CD4-positive, alpha-beta T cell treated with Interleukin-15 for 4 hours (primary cell): ENCODE measurements around the gene HECTD1.
A peak's percentile ranks its signal among the peaks of the same experiment; 100 is the strongest.
"Not testable (repeated sequence)": the region's sequence is repeated elsewhere in the genome, so short reads cannot be mapped to it uniquely, and the experiment has no call there.

ENCODE experiments used
- DNase-seq: peaks from one replicate; pipeline ENCODE4 v3.0.0-alpha.2; 2020; ENCODE audit warnings: low spot score

Gene HECTD1

DNA sequence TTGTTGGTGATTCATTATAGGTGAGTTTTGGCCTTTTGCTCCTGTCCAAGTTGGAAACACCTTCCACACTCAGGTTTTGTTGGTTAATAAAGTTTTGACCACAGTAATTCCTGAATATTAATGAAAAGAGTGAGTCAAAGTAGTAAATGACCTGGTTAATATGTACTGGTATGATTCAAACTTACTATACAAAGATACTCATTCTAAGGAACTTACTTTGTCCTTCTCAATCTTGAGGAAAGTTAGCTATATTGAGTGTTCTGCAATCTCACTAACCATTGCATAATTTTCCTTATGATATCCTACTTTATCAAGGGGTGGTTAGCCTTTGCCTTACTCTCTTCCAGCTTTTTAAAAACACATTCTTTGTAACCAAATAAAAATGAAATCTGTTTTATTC lies 20.9 kb upstream of the HECTD1 start:
- no peak for DNase-seq

DNA sequence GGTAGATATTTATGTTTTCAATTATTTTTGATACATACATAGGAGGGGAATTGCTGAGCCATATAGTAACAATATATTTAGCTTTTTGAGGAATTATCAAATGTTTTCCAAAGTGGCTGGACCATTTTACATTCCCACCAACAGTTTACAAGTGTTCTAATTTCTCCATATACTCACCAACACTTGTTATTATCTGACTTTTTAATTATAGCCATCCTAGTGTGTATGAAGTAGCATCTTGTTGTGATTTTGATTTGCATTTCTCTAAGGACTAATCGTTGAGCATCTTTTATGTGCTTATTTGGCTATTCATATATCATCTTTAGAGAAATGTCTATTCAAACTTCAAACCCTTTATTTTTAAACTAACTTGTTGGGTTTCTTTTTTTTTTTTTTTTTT lies 17.2 kb upstream of the HECTD1 start:
- DNase-seq: no peak

DNA sequence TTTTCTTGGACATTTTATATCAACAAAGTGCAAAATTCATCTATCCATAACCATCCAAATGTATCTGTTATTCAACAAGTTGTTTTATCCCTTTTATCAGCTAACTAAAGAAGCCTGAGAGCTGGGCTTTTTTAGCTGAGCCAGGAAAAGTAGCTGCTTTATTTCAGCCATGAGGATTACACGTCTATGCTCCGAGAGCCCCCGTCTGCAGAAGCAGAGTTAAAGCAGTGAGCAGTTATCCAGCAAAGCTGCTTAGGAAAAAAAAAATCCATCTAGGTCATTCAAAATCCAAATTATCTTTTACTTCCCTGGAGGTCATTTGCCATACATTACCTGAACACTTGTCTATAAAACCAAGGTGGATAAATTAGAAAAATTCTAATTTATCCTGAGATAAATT lies 15.7 kb upstream of the HECTD1 start:
- DNase-seq: no peak

DNA sequence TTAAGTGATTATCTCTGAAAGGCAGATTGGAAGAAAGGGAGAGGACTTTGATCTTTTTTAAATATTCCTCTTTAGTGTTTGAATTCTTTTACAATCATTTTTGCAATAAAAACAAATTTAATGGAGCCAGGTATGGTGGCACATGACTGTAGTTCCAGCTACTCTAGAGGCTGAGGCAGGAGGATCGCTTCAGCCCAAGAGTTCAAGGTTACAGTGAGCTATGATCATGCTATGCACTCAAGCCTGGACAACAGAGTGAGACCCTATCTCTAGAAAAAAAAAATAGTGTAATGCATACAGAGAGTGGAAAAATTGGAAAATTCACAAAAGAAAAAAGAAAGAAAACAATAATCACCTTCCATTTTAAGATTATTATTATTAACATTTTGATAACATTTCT lies 15.2 kb upstream of the HECTD1 start:
- DNase-seq: no peak

DNA sequence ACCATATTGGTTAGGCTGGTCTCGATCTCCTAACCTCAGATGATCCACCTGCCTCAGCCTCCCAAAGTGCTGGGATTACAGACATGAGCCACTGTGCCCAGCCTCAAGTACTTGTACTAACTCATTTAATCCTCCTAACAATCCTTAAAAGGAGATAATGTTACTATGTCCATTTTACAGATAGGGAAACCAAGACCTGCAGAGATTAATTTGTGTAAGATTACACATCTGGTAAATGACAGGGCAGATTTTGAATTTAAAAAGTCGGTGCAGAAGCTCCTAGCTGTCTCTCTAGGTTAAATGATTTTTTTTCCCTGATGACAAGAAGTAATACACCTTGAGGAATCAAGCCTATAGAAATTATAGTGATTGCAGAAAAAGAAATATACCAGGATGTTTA lies 13.7 kb upstream of the HECTD1 start:
- DNase-seq: no peak

DNA sequence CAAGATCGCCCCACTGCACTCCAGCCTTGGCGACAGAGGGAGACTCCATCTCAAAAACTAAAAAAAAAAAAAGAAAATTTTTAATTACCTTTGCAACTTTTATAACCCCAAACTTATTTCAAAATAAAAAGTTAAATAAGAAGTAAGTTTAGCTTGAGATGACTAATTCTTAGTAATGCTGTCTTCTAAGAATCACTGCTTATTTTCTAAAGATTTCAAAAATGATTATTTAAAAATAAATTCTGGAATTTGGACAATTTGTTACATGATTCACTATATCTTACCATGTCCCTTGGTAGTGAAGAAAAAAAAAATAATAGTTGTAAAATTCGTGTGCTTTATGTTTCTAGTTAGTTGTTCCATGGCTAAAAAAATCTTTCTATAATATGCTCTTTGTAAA lies 11.6 kb upstream of the HECTD1 start:
- DNase-seq: no peak

DNA sequence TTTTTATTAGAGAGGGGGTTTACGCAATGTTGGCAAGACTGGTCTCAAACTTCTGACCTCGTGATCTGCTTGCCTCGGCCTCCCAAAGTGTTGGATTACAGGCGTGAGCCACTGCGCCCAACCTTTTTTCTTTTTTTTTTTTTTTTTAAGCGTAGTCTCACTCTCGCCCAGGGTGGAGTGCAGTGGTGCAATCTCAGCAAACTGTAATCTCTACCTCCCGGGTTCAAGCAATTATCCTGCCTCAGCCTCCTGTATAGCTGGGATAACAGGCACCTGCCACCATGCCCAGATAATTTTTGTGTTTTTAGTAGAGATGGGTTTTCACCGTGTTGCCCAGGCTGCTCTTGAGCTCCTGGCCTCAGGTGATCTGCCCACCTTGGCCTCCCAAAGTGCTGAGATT lies 8.8 kb upstream of the HECTD1 start:
- no peak for DNase-seq

DNA sequence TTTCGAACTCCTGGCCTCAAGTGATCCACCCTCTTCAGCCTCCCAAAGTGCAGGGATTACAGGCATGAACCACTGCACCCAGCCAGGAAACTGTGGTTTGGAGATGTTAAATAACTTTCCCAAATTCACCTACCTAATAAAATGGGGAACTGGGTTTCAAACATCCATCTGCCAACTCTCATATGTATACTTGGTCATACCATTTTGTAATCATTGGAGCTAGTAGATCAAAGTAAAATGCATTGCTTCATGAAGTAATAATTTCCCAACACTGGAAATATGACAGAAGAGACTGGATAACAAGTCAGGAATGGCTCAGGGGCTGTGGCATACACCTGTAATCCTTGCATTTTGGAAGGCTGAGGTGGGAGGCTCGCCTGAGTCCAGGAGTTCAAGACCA lies 5.3 kb upstream of the HECTD1 start:
- DNase-seq: no peak

DNA sequence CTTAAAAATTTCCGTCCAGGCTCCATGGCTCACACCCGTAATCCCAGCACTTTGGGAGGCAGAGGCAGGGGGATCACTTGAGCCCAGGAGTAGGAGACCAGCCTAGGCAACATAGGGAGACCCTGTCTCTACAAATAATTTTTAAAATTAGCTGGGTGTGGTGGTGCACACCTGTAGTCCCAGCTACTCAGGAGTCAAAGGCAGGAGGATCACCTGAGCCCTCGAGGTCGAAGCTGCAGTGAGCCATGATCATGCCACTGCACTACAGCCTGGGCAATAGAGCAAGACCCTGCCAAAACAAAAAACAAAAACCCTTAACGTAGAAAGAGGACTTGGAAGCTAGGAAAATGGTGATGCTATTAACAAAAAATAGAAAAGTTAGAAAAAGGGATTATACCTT lies 2.0 kb upstream of the HECTD1 start:
- DNase-seq: no peak

DNA sequence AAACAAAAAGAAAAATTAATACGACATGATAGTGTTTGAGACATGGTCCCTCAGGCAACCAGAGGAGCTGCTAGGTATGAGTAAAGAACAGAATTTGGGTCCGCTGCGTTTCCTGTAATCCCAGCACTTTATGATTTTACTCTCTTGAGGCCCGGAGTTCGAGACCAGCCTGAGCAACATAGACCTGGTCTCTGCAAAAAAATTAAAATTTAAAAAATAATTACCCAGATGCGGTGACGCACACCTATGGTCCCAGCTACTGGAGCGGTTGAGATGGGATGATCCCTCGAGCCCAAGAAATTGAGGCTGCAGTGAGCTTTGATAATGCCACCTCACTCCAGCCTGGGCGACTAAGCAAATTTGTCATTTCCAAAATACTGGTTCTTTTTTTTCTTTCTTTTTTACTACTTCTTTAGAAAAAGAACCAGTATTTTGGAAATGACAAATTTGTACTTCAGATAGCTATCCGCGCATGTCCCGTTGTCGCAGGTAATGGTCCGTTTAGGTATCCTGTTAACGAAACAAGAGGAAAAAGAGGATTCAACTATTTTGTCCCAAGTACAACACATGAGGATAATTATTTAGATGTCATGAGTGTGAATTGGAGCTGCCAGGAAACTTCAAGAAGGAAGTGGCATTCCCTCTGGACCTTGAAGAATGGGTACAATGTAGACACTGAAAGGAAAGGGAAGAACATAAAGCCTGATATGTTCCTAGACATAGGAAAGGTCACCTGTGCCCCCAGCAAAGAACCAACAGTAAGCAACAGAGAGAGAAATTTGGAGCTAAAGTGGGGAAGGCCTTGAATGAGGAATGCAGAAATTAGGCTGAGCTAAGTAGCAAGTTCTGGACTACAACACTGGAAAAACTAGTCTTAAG lies 1.2 kb upstream of the HECTD1 start:
- DNase-seq: no peak

DNA sequence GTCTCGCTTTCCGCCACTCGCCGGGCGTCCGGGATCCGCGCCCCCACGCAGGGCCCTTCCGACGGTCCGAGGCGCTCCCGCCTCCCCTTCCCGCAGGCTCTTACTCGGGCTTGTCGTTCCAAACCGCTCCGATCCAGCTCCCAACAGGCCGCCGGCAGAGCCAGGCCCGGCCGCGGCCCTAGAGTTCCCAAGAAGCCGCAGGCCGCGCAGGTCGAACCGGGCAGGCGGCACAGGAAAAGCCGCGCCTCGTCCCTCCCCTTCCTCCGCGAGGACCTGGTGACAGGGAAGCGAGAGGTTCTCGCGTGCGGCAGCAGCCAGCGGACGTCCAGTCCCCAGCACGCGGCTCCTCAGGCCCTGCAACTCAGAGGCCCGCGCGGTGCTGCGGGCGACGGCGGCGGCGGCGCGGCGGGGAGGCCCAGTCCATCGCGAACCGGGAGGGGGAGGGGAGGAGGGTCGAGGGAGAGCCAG lies 272 bp downstream of the HECTD1 start:
- DNase-seq: no peak

DNA sequence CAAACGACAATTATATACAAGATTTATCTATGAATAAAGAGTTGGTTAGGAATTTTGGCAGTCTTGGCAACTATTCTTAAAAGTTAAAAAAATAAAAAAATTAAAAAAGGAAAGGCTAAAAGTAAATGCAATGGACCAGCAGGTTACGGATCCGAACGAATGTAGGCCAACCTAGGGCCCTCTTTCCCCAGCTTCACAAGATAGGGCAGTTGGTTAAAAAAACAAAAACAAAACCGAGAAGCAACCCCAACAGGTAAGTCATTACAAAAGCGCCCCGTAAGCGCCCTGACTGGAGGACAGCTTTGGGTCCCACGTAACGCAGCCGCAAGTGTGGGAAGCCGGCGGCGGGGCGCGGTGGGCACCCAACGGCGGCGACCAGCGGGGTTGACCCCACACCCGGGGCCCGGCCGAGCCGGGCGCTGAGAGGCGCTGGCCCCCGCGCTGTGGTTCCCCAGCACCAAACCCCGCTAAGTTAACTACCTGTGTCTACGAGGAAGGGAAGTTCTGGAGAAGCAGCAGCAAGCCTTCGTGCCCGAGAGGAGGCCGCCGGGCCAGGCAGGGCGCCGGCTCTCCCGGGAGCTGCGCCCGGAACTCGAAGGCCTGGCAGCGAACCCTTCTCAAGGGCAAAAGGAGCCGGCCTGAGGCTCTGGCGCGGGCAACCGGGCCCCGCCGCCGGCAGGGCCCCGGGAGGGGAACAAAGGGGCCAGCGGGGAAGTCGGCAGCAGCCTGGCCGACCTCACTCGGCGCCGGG lies 882 bp downstream of the HECTD1 start:
- DNase-seq: peak; percentile 37

DNA sequence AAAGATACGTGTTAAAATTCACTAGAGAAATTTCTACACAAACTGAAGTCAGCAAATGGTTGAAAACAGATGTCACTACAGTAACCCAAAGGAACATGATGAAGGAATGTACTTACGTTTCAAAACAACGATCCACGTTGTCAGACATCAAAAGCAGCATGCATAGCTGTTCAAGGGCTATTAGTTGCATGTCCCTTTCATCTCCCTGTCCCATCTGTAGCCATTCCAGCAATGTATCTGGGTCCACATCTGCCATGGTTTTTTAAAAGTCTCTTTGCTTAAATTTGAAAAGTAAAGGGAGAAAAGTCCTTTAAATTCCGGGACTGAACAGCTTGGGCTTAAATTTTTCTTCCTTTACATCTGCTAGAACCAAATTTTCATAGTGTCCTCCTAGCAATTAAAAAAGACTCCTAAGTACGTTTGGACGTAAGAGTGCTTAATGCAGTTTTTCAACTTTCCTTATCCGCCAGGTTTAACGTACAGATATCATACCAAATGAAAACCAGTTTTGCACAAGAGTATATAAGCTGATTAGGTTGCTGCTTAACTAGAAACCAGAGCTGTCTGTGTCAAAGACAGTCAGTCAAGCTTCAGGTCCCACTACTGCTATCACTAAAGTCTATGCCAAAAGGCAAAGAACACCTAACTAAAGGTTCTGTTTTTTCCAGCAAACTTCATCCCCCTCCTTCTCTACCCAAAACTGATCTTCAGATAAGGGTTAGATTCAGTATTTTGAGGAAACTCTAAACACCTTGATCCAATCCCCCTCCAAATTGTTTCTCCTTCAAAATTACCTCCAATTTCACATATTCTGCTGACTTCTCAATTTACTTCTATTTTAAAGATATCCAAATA lies 1.7 kb downstream of the HECTD1 start:
- no peak for DNase-seq

DNA sequence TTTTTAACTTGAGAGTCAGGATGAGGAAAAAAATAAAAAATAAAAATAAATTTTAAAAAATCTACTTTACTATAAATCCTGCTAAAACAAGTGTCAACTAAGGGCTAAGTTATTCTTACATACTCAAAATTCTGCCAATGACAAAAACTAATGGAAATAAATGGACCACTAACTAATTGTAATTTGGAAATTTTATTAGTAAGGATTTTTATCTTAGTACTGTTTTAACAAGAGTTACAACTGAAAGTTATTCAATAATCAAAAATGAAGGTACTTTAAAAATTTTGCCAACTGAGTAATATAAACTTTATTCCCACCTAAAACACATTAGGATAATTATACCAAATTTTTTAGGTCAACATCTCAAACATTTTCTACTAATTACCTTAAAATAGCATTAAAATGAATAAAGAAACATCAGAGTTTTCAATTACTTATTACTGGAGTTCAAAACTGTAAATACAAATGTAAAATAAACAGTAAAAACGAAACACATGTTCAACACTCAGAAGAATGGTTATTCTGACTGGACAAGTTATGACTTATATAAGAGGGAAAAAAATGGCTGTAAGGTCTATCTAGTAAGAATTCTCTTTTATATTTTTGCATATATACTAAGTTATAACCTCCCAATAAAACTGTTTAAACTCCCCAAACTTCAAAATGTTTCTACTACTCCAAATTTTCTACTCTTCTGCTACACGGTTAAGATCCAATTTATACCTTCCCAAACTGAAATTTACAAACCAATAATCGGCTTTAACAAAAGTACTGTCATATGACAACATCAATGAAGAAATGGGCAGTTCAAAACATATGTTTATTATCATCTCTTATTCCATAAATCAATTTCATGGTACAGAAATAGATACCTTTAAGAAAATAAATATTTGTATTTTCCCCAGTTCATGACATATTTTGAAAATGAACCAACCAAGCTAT lies 2.7 kb downstream of the HECTD1 start:
- no peak for DNase-seq

DNA sequence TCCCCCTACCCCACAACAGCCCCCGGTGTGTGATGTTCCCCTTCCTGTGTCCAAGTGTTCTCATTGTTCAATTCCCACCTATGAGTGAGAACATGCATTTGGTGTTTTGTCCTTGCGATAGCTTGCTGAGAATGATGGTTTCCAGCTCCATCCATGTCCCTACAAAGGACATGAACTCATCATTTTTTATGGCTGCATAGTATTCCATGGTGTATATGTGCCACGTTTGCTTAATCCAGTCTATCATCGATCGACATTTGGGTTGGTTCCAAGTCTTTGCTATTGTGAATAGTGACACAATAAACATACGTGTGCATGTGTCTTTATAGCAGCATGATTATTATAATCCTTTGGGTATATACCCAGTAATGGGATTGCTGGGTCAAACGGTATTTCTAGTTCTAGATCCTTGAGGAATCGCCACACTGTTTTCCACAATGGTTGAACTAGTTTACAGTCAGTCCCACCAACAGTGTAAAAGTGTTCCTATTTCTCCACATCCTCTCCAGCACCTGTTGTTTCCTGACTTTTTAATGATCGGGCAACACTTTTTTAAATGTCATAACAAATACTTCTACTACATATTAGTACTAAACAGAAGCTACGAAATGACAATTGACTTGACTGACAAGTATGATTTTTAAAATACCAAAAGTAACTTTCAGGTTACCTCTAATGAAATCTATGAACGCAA lies 3.5 kb downstream of the HECTD1 start:
- DNase-seq: not testable (repeated sequence)

DNA sequence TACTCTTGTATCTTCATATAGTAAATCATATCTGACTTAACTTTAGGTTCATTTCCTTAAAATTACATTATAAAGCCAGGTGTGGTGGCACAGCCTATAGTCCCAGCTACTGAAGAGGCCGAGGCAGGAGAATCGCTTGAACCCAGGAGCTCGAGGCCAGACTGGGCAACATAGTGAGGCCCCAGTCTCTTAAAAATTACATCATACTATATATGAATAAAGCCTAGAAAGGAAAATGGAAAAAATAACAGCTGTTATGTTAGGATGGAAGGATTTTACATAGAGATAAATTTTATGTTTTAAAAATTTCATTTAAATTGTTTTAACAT lies 4.2 kb downstream of the HECTD1 start:
- DNase-seq: no peak

DNA sequence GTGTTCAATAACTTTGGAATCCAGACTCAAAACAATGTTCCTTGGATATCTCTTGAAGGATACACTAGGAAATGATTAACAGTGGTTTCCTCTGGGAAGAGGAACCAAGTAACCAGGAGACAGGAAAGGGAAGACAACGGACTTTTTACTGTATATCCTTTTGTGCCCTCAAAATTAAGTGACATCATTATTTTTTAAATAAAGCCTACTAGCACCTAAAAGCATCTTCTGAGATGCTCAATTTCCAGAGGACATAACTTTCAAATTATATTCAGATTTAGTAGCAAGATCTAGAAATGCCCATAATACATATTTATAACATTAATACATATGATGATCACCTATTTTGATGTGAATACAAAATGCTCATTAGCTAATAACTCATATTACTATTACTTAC lies 6.5 kb downstream of the HECTD1 start:
- no peak for DNase-seq

DNA sequence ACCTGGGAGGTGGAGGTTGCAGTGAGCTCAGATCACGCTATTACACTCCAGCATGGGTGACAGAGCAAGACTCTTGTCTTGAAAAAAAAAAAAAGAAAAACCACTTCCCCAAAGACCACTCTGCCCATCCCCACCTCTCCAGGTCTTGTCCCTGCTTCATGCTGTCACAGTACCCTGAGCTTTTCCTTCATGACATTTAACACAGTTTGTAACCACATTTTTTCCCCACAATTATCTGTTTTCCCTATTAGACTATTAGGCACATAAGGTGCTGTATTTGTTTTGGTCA lies 6.9 kb downstream of the HECTD1 start:
- no peak for DNase-seq

DNA sequence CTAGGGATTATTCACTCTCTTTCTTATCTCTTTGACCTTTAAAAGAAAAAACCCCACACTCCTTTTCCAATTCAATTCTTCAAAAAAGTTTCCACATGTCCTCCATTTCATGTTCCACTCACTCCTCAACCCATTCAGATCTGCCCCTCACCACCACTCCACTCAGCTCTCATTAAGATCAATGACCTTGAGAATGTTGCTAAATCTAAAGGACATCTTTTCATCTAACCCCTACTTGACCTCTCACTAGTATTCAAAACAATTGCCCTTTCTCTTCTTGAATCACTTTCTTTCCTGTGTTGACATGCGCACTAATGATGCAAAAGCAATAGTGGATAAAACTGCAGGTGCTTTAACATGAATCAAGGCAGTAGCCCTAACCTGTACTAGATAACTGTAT lies 9.9 kb downstream of the HECTD1 start:
- DNase-seq: no peak

DNA sequence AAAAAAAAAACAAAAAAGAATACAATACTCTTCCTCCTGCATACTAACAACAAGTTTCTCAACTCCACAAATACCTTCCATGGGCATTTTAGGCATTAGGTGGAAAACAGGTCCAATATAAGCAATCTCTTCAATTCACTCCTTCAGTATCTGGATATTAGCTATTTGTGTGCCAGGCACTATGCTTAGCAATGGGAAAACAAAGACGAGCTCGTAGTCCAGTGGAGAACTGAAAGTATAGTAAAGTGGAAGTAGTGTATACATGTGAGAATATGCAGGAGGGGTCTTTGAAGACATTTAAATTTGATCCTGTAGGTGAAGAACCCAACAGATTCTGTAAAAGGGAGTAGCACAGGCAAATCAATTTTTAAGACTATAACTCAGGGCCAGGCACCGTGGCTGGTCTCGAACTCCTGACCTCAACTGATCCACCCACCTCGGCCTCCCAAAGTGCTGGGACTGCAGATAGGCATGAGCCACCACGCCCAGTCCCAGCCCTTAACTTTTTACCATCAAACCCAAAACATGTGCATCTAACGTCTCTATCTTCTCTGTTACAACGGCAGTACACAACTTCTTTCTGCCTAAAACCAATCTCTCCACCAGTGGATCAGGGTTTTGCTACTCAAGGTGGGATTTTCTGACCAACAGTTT lies 10.6 kb downstream of the HECTD1 start:
- no peak for DNase-seq

DNA sequence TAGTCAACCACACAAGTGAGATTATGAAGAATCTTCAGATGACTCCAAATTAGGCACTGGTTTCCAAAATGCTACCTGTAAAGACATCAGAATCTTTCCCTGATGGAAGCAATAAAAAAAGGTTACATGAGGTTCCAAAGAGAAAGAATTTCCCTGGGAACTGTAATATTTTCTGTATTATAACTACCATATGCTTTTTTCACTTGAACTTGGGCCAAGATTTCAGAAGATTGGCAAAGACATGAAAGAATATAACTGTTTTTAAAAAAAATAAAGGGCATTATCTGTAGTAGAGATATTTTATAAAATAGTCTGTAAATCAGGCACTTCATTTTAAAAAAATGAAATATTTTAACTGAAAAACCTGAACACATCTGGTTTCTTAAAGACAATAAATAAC lies 12.9 kb downstream of the HECTD1 start:
- no peak for DNase-seq
